GM18907 (cell line): ENCODE measurements around the gene NUFIP1.
"Not testable (repeated sequence)": the region's sequence is repeated elsewhere in the genome, so short reads cannot be mapped to it uniquely, and the experiment has no call there.

Experiments used
- ATAC-seq: cut with Tn5 transposase; IDR thresholded peaks from one replicate; pipeline ENCODE4 v1.9.1; 2021; ENCODE audit warnings: mild to moderate bottlenecking, moderate library complexity; ENCODE audit not compliant: unreplicated experiment

NUFIP1 gene

DNA sequence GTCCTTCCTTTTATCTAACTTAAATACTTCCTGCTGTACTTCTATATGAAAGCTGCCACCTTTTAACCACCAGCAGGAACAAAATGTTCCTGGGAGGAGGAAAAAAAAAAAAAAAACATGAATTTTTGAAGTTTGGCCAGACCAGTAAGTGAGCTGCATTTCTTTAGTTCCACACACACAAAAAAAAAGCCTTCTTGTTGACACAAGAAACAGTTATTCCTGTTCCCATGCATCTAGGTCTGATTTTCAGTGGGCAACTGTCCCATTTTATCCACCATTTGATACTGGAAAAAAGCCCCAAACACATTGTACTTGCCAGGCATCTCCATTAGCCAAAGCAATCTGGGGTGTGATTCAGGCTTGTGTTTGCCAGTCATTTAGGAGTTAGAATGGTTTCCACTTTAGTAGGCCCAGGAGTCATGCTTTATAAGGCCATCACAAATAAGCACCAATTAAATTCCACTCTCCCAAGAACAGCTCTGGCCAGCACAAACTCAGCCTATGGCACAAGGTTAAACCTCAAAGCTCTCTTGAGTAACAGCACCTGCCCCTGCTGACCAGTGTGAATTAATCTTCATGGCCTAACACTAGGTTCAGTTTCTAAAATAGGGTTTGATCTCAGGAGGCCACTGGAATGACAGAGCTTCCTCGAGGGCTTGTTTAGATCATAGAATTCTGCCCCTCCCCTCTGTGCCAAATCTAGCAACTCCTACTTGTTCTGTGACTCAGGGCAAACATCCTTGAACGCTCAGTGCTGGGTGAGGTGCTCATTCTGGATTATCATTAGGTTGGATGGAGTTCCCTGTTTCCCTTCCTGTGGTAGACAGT is 67.1 kb downstream of the NUFIP1 start:
- no peak for ATAC-seq

- ATAC-seq, result no peak
These were observed 67.9 kb downstream of the NUFIP1 start for GRCh38 chr13:44921246-44921877.

- ATAC-seq, result no peak
These were observed 69.3 kb downstream of the NUFIP1 start for GRCh38 chr13:44920013-44920412.

- ATAC-seq, result no peak
These were observed 70.0 kb downstream of the NUFIP1 start for GRCh38 chr13:44919104-44919804.

- ATAC-seq, result peak; percentile 90
These were observed 70.8 kb downstream of the NUFIP1 start for GRCh38 chr13:44918326-44919103.

GRCh38 chr13:44917589-44918325 is 71.5 kb downstream of the NUFIP1 start:
- peak; percentile 84 for ATAC-seq

DNA sequence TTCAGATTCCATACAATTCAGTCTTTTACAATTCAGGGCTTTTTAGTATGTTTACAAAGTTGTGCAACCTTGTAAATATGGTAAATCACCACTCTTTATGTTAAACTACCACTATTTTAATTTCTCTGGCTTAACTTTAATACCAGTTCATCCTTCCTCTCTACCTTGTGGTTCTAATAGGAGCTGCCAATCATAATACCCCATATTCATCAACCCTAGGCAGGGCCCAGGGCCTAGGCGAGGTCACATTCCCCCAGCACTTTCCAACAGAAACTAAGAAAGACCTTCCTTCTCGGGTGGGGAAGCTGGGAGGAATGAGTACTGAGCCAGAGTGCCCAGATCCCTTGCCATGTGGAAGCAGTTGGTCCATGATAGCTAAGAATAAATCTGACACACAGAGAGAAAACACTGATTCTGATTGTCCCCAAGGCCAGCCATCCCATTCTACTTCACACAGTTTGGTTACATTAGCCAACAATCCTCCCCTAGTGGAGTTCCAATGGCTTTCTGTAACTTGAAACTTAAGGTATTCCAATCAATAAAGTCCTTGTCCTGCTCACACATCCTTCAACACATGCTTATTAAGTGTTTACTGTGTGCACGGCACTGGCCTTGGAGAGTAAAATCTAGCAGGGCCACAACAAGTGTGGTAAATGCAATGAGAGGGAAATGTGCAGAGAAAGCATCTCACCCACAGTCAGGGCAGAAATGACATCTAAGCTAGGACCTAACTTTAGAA is 76.8 kb downstream of the NUFIP1 start:
- no peak for ATAC-seq

DNA sequence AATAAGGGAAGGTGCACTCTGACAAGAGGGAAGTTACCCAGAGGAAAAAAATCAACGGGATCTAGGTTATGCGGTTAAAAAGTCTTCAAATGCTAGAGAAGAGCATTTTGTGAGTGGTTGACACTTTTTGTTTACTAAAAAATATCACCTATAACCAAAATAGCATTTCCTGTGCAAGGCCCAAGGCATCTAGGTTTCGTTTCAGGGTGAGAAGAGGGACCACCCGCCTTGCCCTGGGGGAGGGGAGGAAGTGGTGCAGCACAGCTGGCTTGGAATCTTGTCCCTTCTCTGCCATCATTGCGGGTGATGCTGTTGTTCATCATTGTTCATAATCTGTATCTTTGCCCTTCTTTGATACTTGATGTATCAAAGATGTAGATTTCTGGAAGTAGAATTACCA is 80.6 kb downstream of the NUFIP1 start:
- ATAC-seq, result no peak

DNA sequence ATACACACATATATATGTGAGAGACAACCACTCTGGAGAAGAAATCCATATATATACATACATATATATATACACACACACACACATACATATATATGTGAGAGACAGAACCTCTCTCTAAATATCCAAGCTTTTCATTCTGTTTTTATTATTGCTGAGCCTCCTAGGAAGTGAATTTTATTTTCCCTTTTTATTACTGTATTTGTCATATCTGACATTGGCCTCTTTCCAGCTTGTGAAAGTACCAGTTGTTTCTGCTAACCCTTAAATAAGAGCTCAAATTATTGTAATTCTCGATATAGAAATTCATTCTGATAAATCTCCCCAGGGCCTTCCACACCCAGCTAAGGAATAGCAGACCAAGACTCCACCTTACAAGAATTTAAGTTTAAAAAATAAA is 81.0 kb downstream of the NUFIP1 start:
- no peak for ATAC-seq

DNA sequence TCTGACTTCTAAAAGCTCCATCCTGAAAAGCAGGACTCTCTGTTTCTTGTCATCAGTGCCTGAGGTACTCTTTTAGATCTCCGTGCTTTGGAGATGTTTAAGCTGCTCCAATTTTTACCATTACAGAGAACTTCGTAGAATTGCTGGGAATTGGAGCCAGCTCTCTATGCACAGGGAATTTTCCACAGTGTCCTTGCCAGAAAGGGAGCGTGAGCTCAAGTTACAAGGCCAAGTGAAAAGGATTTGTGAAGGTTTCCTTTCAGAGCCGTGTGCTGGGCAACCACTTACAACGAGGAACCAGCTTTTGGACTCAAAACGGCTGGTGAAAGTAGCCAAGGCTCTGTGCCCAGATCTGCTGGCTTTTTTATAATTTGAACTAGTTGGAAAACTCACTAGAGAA is 82.6 kb downstream of the NUFIP1 start:
- no peak for ATAC-seq

- ATAC-seq, result no peak
These were observed 83.0 kb downstream of the NUFIP1 start for GRCh38 chr13:44906230-44906629.

GRCh38 chr13:44905556-44905955 is 83.7 kb downstream of the NUFIP1 start:
- ATAC-seq, result no peak

DNA sequence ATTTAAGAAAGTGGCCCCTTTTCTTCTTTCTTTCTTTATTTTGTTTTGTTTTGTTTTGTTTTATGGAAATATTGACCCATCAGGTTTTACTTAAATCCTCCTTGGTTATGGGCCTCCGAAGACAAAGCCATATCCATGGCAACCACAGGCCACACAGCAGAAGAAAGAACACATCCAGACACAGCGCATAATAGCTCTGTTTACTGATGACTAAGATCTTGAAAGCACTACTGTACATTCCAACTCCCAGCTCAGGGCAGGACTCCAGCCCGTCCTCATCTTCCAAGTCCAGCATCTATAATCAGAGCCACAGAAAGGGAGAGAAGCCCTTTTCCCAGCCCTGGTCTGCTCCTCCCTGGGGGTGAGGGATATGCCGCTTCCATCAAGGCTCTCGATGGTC is 84.3 kb downstream of the NUFIP1 start:
- no peak for ATAC-seq

- no peak for ATAC-seq
These were observed 85.7 kb downstream of the NUFIP1 start for GRCh38 chr13:44903574-44903985.

DNA sequence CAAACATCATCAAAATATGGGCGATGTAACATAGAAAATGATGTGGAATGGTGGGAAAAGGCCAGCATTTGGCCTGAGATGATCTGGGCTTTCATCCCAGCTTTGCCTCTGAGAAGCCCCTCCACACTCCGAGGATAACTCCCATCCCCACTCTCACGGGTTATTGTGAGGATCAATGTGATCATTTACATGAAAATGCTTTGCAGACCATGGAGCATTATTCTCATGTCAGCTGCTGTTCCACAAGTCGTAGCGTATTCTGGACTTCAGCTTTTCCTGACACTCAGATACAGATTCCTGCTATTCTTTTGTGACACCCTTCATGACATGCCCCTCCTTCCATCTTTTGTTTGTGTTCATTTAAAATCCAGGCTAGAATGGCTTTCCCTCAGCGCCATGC is 86.5 kb downstream of the NUFIP1 start:
- no peak for ATAC-seq

GRCh38 chr13:44899967-44900366 is 89.3 kb downstream of the NUFIP1 start:
- no peak for ATAC-seq

- not testable (repeated sequence) for ATAC-seq
These were observed 91.0 kb downstream of the NUFIP1 start for GRCh38 chr13:44898308-44898707.

- no peak for ATAC-seq
These were observed 93.3 kb downstream of the NUFIP1 start for GRCh38 chr13:44895953-44896335.

- ATAC-seq, result no peak
These were observed 93.9 kb downstream of the NUFIP1 start for GRCh38 chr13:44895264-44895952.
